Ishikawa (cell line): ENCODE data around the gene ZCCHC7.

Experiments
- CEBPB ChIP-seq: IDR thresholded peaks from 2 replicates; pipeline ENCODE4 v1.6.1; 2012
- EP300 ChIP-seq: IDR thresholded peaks from 2 replicates; pipeline ENCODE4 v1.6.1; 2012; ENCODE audit warnings: borderline replicate concordance
- FOXM1 ChIP-seq: IDR thresholded peaks from 2 replicates; pipeline ENCODE4 v1.6.1; 2012; ENCODE audit warnings: low read depth, borderline replicate concordance
- MAX ChIP-seq: IDR thresholded peaks from 2 replicates; pipeline ENCODE4 v1.6.1; 2012
- NFIC ChIP-seq: IDR thresholded peaks from 2 replicates; pipeline ENCODE4 v1.6.1; 2012
- RAD21 ChIP-seq: IDR thresholded peaks from 2 replicates; pipeline ENCODE4 v1.6.1; 2012; ENCODE audit warnings: low read depth
- REST ChIP-seq: IDR thresholded peaks from 2 replicates; pipeline ENCODE4 v1.6.1; 2012; ENCODE audit warnings: low read depth, mild to moderate bottlenecking
- TAF1 ChIP-seq: IDR thresholded peaks from 2 replicates; pipeline ENCODE4 v1.6.1; 2012; ENCODE audit warnings: low read depth, mild to moderate bottlenecking
- TCF12 ChIP-seq: IDR thresholded peaks from 2 replicates; pipeline ENCODE4 v1.6.1; 2012; ENCODE audit warnings: low read depth
- TEAD4 ChIP-seq: IDR thresholded peaks from 2 replicates; pipeline ENCODE4 v1.6.1; 2012
- USF1 ChIP-seq: IDR thresholded peaks from 2 replicates; pipeline ENCODE4 v1.6.1; 2012
- YY1 ChIP-seq: IDR thresholded peaks from 2 replicates; pipeline ENCODE4 v1.6.1; 2012; ENCODE audit warnings: low read depth
- ZBTB7A ChIP-seq: IDR thresholded peaks from 2 replicates; pipeline ENCODE4 v1.6.1; 2012; ENCODE audit warnings: low read depth

- TF ChIP-seq TEAD4, result no peak
- no peak for TF ChIP-seq ZBTB7A
- no peak for TF ChIP-seq NFIC
- no peak for TF ChIP-seq EP300
- no peak for TF ChIP-seq YY1
- no peak for TF ChIP-seq MAX
- TF ChIP-seq USF1, result no peak
- TF ChIP-seq RAD21, result no peak
- TF ChIP-seq TAF1, result no peak
- TF ChIP-seq REST, result no peak
- no peak for TF ChIP-seq FOXM1
- no peak for TF ChIP-seq CEBPB
- TF ChIP-seq TCF12, result no peak
These were observed 66.9 kb downstream of the ZCCHC7 start for GRCh38 chr9:37187292-37187691.
